MM.1S (cell line): ENCODE measurements around the gene ATP1A4.

Experiments
- EZH2 ChIP-seq: fragments of 300-600 bp; sonication (generic); optimal IDR thresholded peaks from 2 replicates; pipeline ENCODE3; 2017; ENCODE audit warnings: low read depth, mild to moderate bottlenecking, antibody characterized with exemption, low read length, mixed read lengths
- EZH2phosphoT487 ChIP-seq: fragments of 300-600 bp; sonication (generic); IDR thresholded peaks from 2 replicates; pipeline ENCODE4 v1.6.1; 2018; ENCODE audit warnings: antibody characterized with exemption, low read length
- TF ChIP-seq, protein P1 (sequence below): fragments of 300-600 bp; sonication (generic); IDR thresholded peaks from 2 replicates; pipeline ENCODE4 v1.5.1; 2016; ENCODE audit warnings: antibody characterized with exemption, low read length, mixed read lengths

DNA sequence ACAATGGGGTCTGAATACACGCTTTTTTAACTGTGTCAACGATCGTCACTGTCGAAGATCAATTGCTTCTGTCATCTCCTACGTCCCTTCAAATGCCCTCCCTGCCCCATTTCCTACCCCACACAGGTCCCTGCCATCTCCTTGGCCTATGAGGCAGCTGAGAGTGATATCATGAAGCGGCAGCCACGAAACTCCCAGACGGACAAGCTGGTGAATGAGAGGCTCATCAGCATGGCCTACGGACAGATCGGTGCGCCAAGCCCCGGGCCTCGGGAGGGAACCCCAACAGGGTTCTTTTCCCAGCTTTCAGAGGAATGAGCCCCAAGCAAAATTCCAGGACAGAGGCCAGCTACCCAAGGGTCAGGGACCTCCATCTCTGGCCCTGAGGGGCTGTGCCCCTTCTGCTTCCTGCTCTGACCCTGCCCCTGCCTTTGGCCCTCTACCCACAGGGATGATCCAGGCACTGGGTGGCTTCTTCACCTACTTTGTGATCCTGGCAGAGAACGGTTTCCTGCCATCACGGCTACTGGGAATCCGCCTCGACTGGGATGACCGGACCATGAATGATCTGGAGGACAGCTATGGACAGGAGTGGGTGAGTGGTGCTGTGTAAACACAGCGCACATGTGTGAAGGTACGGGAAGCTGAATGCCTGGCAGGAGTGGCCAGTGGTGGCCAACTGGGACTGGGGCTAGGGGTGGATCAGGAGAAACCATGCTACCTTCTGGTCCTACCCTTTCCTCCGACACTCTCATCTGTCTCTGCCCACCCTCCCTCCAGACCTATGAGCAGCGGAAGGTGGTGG lies 15.1 kb upstream of the ATP1A4 start:
- TF ChIP-seq, protein P1, sequence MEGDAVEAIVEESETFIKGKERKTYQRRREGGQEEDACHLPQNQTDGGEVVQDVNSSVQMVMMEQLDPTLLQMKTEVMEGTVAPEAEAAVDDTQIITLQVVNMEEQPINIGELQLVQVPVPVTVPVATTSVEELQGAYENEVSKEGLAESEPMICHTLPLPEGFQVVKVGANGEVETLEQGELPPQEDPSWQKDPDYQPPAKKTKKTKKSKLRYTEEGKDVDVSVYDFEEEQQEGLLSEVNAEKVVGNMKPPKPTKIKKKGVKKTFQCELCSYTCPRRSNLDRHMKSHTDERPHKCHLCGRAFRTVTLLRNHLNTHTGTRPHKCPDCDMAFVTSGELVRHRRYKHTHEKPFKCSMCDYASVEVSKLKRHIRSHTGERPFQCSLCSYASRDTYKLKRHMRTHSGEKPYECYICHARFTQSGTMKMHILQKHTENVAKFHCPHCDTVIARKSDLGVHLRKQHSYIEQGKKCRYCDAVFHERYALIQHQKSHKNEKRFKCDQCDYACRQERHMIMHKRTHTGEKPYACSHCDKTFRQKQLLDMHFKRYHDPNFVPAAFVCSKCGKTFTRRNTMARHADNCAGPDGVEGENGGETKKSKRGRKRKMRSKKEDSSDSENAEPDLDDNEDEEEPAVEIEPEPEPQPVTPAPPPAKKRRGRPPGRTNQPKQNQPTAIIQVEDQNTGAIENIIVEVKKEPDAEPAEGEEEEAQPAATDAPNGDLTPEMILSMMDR, result no peak
- TF ChIP-seq EZH2phosphoT487 (no peak), EZH2 (no peak)
